ENCODE data around the gene TRRAP. TPM values are rescaled to one million over a fixed set of nuclear protein-coding genes. Genes with fewer than 3 reads are reported as not detected.

The TRRAP gene
- total RNA-seq, 6 donors from 2014 or later, result 29.1 to 53.4 (median 37.5) TPM

DNA sequence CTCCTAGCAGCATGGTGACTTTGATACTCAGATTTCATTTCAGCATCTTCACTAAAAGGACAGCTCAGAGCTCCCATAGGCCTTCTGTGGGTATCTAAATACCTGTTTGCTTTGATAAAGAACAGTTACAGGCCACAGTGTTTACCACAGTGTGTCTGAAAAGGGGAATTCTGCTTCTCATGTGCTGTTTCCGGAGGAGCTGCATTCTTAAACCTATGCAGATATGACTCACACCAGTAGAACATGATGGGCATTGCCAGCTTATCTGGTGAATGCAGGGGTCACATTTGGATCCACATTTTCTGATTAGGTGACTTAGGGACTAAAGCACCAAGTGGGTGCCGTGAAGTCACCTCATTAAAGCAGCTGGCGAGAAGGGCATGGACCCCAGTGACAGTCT, 52.6 kb downstream of the TRRAP start:
- DNase-seq, result no peak
- peaks cover 54 to 100% (median 83%) of the 10 kb centered on the region in 4 donors for H3K36me3 ChIP-seq
- no peaks in the 10 kb centered on the region for H3K4me1 ChIP-seq
- no peaks in the 10 kb centered on the region for H3K27me3 ChIP-seq
- H3K27ac ChIP-seq, result no peak overlapping the region
- TF ChIP-seq, protein P1, sequence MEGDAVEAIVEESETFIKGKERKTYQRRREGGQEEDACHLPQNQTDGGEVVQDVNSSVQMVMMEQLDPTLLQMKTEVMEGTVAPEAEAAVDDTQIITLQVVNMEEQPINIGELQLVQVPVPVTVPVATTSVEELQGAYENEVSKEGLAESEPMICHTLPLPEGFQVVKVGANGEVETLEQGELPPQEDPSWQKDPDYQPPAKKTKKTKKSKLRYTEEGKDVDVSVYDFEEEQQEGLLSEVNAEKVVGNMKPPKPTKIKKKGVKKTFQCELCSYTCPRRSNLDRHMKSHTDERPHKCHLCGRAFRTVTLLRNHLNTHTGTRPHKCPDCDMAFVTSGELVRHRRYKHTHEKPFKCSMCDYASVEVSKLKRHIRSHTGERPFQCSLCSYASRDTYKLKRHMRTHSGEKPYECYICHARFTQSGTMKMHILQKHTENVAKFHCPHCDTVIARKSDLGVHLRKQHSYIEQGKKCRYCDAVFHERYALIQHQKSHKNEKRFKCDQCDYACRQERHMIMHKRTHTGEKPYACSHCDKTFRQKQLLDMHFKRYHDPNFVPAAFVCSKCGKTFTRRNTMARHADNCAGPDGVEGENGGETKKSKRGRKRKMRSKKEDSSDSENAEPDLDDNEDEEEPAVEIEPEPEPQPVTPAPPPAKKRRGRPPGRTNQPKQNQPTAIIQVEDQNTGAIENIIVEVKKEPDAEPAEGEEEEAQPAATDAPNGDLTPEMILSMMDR (IDR thresholded peaks at IDR 0.05), result no peak
- TF ChIP-seq POLR2A (IDR thresholded peaks at IDR 0.05) (no peak), EP300 (IDR thresholded peaks at IDR 0.05) (no peak), POLR2AphosphoS5 (IDR thresholded peaks at IDR 0.05) (no peak)
- H3K9me3 ChIP-seq, result no peaks in the 10 kb centered on the region
- H3K4me3 ChIP-seq, result no peak overlapping the region
- ATAC-seq (ENCODE audit: low FRiP score in 2 of 2), result no peak
- 81 to 88% methylated on average over 3 of the region's 3 CpGs for WGBS, 2 donors

DNA sequence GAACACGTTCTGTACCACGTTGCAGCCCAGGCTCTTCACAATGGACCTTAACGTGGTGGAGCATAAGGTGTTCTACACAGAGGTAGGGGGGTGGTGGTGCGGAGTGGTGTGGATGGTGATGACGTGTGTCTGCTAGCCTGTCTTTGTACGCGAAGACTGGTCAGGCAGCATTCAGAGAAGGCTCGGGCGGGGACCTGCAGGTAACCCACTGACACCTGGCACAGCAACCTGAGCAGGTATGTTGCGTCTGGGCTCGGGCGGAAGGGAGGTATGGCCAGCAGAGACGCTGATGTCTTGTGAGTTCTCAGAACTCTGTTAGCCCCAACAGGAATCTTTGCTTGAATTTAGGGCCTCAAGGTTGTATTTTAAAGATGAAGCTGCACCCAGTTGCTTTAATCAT, 55.0 kb downstream of the TRRAP start:
- Histone ChIP-seq H3K4me1 (no peaks in the 10 kb centered on the region), H3K36me3 (peaks cover 57 to 100% (median 89%) of the 10 kb centered on the region in 4 donors), H3K27ac (no peak overlapping the region), H3K27me3 (no peaks in the 10 kb centered on the region), H3K9me3 (no peaks in the 10 kb centered on the region), H3K4me3 (no peak overlapping the region)
- WGBS, 2 donors, result 95 to 96% methylated on average over 10 to 13 of the region's 13 CpGs
- DNase-seq (no peak), ATAC-seq (ENCODE audit: low FRiP score in 2 of 2) (no peak)
- TF ChIP-seq EP300 (IDR thresholded peaks at IDR 0.05), result no peak
- no peak for TF ChIP-seq POLR2A (IDR thresholded peaks at IDR 0.05)
- TF ChIP-seq, protein P1 (IDR thresholded peaks at IDR 0.05), result no peak
- no peak for TF ChIP-seq POLR2AphosphoS5 (IDR thresholded peaks at IDR 0.05)

DNA sequence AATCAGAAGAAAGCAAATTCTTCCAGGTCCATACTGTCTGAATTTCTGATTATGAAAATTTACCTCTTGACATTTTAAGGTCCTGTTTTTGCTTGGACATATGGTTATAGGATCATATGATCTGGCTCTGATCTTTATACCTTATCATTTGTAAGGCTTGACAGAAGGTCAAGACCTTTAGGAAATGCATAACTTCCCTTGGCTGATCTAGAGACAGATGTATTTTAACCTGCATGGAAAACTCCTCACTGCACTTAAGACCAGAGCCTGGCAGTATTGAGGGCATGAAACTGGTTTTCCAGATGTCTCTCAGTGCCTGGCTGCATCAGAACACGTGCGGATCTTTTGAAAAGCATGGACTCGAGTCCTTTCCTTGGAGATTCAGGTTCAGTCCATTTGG, 55.9 kb downstream of the TRRAP start:
- Histone ChIP-seq H3K27ac (no peak overlapping the region), H3K9me3 (no peaks in the 10 kb centered on the region), H3K27me3 (no peaks in the 10 kb centered on the region), H3K4me3 (no peak overlapping the region), H3K36me3 (peaks cover 58 to 100% (median 85%) of the 10 kb centered on the region in 4 donors), H3K4me1 (no peaks in the 10 kb centered on the region)
- no peak for TF ChIP-seq EP300 (IDR thresholded peaks at IDR 0.05)
- TF ChIP-seq POLR2A (IDR thresholded peaks at IDR 0.05), result no peak
- TF ChIP-seq, protein P1 (IDR thresholded peaks at IDR 0.05), result no peak
- TF ChIP-seq POLR2AphosphoS5 (IDR thresholded peaks at IDR 0.05), result no peak
- WGBS, 2 donors, result 97 to 100% methylated on average over 3 of the region's 3 CpGs
- no peak for DNase-seq
- ATAC-seq (ENCODE audit: low FRiP score in 2 of 2), result no peak

DNA sequence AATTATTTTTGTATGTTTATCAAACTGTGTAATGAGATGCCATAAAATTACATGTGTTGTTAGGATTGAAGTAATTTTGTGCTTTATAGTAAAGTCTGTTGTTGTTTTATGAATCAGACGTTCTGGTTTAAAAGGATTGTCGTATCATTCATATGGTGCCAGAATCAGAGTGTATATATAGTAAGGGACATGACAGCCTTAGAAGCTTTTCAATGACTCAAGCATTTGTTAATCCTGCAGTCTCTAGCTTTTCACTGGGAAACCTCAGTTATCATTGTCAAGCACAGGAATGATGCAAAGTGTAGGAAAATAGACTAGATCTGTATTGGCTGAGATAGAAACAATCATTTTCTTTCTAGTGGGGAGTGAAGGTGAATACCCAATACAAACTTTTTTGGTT, 57.5 kb downstream of the TRRAP start:
- Histone ChIP-seq H3K36me3 (peaks cover 53 to 100% (median 84%) of the 10 kb centered on the region in 4 donors), H3K4me3 (no peak overlapping the region), H3K9me3 (no peaks in the 10 kb centered on the region), H3K27me3 (no peaks in the 10 kb centered on the region), H3K4me1 (no peaks in the 10 kb centered on the region), H3K27ac (no peak overlapping the region)
- no peak for ATAC-seq (ENCODE audit: low FRiP score in 2 of 2)
- no peak for DNase-seq
- WGBS, 2 donors, result 86 to 91% methylated on average over 2 of the region's 2 CpGs
- TF ChIP-seq POLR2AphosphoS5 (IDR thresholded peaks at IDR 0.05), result no peak
- TF ChIP-seq, protein P1 (IDR thresholded peaks at IDR 0.05), result no peak
- no peak for TF ChIP-seq POLR2A (IDR thresholded peaks at IDR 0.05)
- no peak for TF ChIP-seq EP300 (IDR thresholded peaks at IDR 0.05)

DNA sequence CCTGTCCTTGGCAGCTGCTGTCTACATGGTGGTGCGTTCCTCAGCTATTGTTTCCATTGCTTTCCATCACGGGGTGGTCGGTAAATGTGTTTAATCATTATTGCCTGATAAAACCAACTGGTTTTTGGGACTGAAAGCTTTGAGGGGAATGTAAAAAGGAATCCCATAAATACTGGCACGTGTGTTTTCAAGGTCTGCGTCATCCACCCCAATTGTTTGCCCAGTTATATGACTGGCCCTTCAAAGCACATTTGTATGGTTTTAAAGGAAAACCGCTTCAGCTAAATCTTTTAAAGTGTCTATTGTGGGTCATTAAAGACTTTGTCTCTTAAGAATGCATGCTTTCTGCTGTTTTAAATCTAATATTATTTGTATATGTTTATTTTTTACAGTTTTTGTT, 65.0 kb downstream of the TRRAP start:
- H3K4me1 ChIP-seq, result no peaks in the 10 kb centered on the region
- no peak for DNase-seq
- TF ChIP-seq POLR2A (IDR thresholded peaks at IDR 0.05) (no peak), EP300 (IDR thresholded peaks at IDR 0.05) (no peak), POLR2AphosphoS5 (IDR thresholded peaks at IDR 0.05) (no peak)
- TF ChIP-seq, protein P1 (IDR thresholded peaks at IDR 0.05), result no peak
- no peak for ATAC-seq (ENCODE audit: low FRiP score in 2 of 2)
- WGBS, 2 donors, result 89% methylated on average over 6 of the region's 6 CpGs
- H3K9me3 ChIP-seq, result no peaks in the 10 kb centered on the region
- H3K36me3 ChIP-seq, result peaks cover 35 to 95% (median 74%) of the 10 kb centered on the region in 4 donors
- H3K27me3 ChIP-seq, result no peaks in the 10 kb centered on the region
- no peak overlapping the region for H3K27ac ChIP-seq
- H3K4me3 ChIP-seq, result no peak overlapping the region

Data from upper lobe of left lung (tissue), 6 donors.